HEK293 (cell line): ENCODE results near the gene OTOS.

ENCODE experiments used
- CTCF ChIA-PET: fragments of 350-600 bp; formaldehyde crosslinking; extraction: SDS; loops from one replicate; lab custom pipeline; 2021; ENCODE audit warnings: antibody characterized with exemption; lab: Yijun Ruan, JAX
- POLR2A ChIA-PET: fragments of 300-600 bp; formaldehyde crosslinking; extraction: SDS; loops from one replicate; lab custom pipeline; 2020; ENCODE audit warnings: antibody characterized with exemption, inconsistent platforms; lab: Yijun Ruan, JAX
- H3K27ac ChIP-seq: fragments of 200-500 bp; sonication (Bioruptor generic); 2 replicates; pipeline ENCODE4 v1.5.1; 2014; ENCODE audit warnings: low read depth, low read length, control low read depth, inconsistent platforms; ENCODE audit errors: extremely low read depth
- H3K36me3 ChIP-seq, 2 experiments: fragments of 200-500 bp in 1 of 2; sonication (Bioruptor generic) in 1 of 2; 1 replicate in 1 of 2; 2 replicates in 1 of 2; pipeline ENCODE4 v1.5.1; 2014 to 2017; ENCODE audit warnings: inconsistent platforms in 2 of 2, low read length in 2 of 2; ENCODE audit not compliant: control insufficient read depth in 2 of 2, insufficient read depth in 1 of 2
- H3K4me1 ChIP-seq: fragments of 200-500 bp; sonication (Bioruptor generic); 2 replicates; pipeline ENCODE4 v1.5.1; 2014; ENCODE audit warnings: mild to moderate bottlenecking, low read length, inconsistent platforms; ENCODE audit not compliant: control insufficient read depth, insufficient read depth
- H3K4me3 ChIP-seq: 2 replicates; pipeline ENCODE4 v1.5.1; 2011; ENCODE audit warnings: low read depth, mild to moderate bottlenecking, control low read depth, low read length, moderate library complexity
- H3K9me3 ChIP-seq: fragments of 200-500 bp; sonication (Bioruptor generic); 2 replicates; pipeline ENCODE4 v1.5.1; 2014; ENCODE audit warnings: low read depth, low read length, inconsistent platforms; ENCODE audit not compliant: control insufficient read depth, insufficient read depth
- EGR2 ChIP-seq: fragments of 450-650 bp; formaldehyde crosslinking; IDR thresholded peaks from 2 replicates; pipeline ENCODE4 v1.5.1; 2016; ENCODE audit warnings: low read depth, missing biosample characterization, missing genetic modification characterization
- FEZF1 ChIP-seq: fragments of 450-650 bp; formaldehyde crosslinking; IDR thresholded peaks from 2 replicates; pipeline ENCODE4 v1.5.1; 2016; ENCODE audit warnings: missing biosample characterization, missing genetic modification characterization
- KLF9 ChIP-seq: fragments of 450-650 bp; formaldehyde crosslinking; IDR thresholded peaks from 2 replicates; pipeline ENCODE4 v1.5.1; 2016; ENCODE audit warnings: missing biosample characterization, missing genetic modification characterization, low read depth
- OSR2 ChIP-seq: fragments of 450-650 bp; formaldehyde crosslinking; IDR thresholded peaks from 2 replicates; pipeline ENCODE4 v1.5.1; 2016; ENCODE audit warnings: missing biosample characterization, missing genetic modification characterization
- REPIN1 ChIP-seq: fragments of 450-650 bp; formaldehyde crosslinking; IDR thresholded peaks from 2 replicates; pipeline ENCODE4 v1.5.1; 2017; ENCODE audit warnings: missing biosample characterization, missing genetic modification characterization, low read depth
- SP7 ChIP-seq: fragments of 450-650 bp; formaldehyde crosslinking; IDR thresholded peaks from 2 replicates; pipeline ENCODE4 v1.5.1; 2016; ENCODE audit warnings: missing biosample characterization, missing genetic modification characterization
- ZBTB8A ChIP-seq: fragments of 450-650 bp; formaldehyde crosslinking; IDR thresholded peaks from 2 replicates; pipeline ENCODE4 v1.5.1; 2016; ENCODE audit warnings: missing biosample characterization, missing genetic modification characterization
- ZFHX2 ChIP-seq: fragments of 450-650 bp; formaldehyde crosslinking; conservative IDR thresholded peaks from 2 replicates; pipeline ENCODE4 v1.5.1; 2016; ENCODE audit warnings: missing biosample characterization, missing genetic modification characterization
- ZIC2 ChIP-seq: fragments of 450-650 bp; formaldehyde crosslinking; IDR thresholded peaks from 2 replicates; pipeline ENCODE4 v1.5.1; 2016; ENCODE audit warnings: missing biosample characterization, missing genetic modification characterization
- ZNF10 ChIP-seq: fragments of 450-650 bp; formaldehyde crosslinking; IDR thresholded peaks from 2 replicates; pipeline ENCODE4 v1.5.1; 2017; ENCODE audit warnings: missing biosample characterization, missing genetic modification characterization
- ZNF202 ChIP-seq: fragments of 450-650 bp; formaldehyde crosslinking; IDR thresholded peaks from 2 replicates; pipeline ENCODE4 v1.5.1; 2016; ENCODE audit warnings: missing biosample characterization, missing genetic modification characterization, borderline replicate concordance
- ZNF335 ChIP-seq: fragments of 450-650 bp; formaldehyde crosslinking; conservative IDR thresholded peaks from 2 replicates; pipeline ENCODE4 v1.5.1; 2016; ENCODE audit warnings: missing biosample characterization, missing genetic modification characterization
- ZNF473 ChIP-seq: fragments of 450-650 bp; formaldehyde crosslinking; IDR thresholded peaks from 2 replicates; pipeline ENCODE4 v1.5.1; 2017; ENCODE audit warnings: missing biosample characterization, missing genetic modification characterization
- ZNF48 ChIP-seq: fragments of 450-650 bp; formaldehyde crosslinking; IDR thresholded peaks from 2 replicates; pipeline ENCODE4 v1.5.1; 2016; ENCODE audit warnings: missing biosample characterization, missing genetic modification characterization
- ZNF558 ChIP-seq: fragments of 450-650 bp; formaldehyde crosslinking; IDR thresholded peaks from 2 replicates; pipeline ENCODE4 v1.5.1; 2016; ENCODE audit warnings: missing biosample characterization, missing genetic modification characterization
- ZSCAN23 ChIP-seq: fragments of 450-650 bp; formaldehyde crosslinking; IDR thresholded peaks from 2 replicates; pipeline ENCODE4 v1.5.1; 2016; ENCODE audit warnings: missing biosample characterization, missing genetic modification characterization
- TF ChIP-seq, protein P1 (sequence below): fragments of 450-650 bp; formaldehyde crosslinking; IDR thresholded peaks from 2 replicates; pipeline ENCODE4 v1.5.1; 2016; ENCODE audit warnings: missing biosample characterization, missing genetic modification characterization, borderline replicate concordance
- TF ChIP-seq, protein P2 (sequence below): fragments of 450-650 bp; formaldehyde crosslinking; IDR thresholded peaks from 2 replicates; pipeline ENCODE4 v1.5.1; 2016; ENCODE audit warnings: missing biosample characterization, missing genetic modification characterization

OTOS gene

DNA sequence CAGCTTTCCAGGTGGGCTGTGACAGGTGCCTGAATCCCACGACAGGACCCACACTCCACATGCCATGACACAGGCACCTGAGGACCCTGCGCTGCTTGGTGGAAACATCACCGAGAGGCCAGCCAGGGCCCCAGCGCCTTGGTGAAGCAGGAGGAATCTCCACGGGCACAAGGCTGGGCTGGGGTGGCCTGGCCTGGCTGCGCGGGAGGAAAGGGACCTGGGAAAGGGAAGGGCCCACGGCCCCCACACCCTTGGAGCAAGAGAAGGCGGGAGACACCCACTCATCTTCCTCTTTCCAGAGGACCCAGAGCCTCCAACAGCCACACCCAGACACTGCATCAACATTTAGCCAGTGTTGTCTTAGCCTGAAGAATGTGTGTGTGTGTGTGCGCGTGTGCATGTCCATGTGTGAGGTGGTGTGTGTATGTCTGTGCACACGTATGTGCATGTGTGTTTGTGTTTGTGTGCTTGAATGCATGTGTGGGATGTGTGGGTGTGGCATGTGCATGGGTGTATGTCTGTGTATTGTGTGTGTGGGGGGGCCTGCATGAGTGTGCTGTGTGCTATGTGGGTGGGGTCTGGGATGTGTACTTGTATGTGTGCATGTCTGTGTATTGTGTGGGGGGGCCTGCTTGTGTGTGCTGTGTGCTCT is 6.3 kb upstream of the OTOS start:
- CTCF ChIA-PET = interaction anchor here (0.9 to 5.3 kb wide), 3 partner anchors 84 to 155 kb away, joined by 3 to 123 read pairs (median 3); no protein-coding TSS in a partner anchor
- H3K27ac ChIP-seq = no peak overlapping the region
- TF ChIP-seq SP7 (tag by site-specific recombination) (no peak), EGR2 (tag by site-specific recombination) (peak; percentile 92), ZNF335 (tag by site-specific recombination) (peak; percentile 39; the same call in 1 of the 2 replicates), ZFHX2 (tag by site-specific recombination) (peak; percentile 92), KLF9 (tag by site-specific recombination) (peak; percentile 41; the same call in 1 of the 2 replicates), ZBTB8A (tag by site-specific recombination) (no peak)
- POLR2A ChIA-PET = no interaction called here
- H3K9me3 ChIP-seq = no peaks in the 10 kb centered on the region
- H3K4me1 ChIP-seq = no peaks in the 10 kb centered on the region
- H3K36me3 ChIP-seq = no peaks in the 10 kb centered on the region
- no peak overlapping the region for H3K4me3 ChIP-seq

DNA sequence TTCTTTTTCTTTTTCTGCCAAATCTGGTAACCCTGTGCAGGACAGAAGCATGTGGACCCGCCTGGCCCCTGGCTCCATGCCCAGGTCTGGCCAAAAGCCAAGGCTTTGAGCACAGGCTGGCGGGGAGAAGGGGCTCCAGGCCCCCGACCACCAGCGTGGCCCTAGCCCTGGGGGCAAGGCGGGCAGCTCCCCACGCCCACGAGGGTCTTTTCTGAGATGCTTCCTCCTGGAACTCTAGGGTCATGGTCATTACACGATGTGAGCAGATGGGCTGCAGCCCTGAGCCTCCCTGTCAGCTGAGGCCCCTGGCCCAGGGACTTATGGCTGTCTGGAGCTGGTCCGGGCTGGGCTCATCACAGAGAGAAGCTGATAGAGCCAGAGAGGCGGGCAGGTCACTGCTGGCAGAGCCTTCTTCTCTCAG is 5.7 kb upstream of the OTOS start:
- no peaks in the 10 kb centered on the region for H3K9me3 ChIP-seq
- ChIA-PET POLR2A (no interaction called here), CTCF (interaction anchor here (0.8 to 5.3 kb wide), 6 partner anchors 76 to 322 kb away, joined by 3 to 123 read pairs (median 4); no protein-coding TSS in a partner anchor)
- no peaks in the 10 kb centered on the region for H3K4me1 ChIP-seq
- no peak overlapping the region for H3K27ac ChIP-seq
- H3K36me3 ChIP-seq = no peaks in the 10 kb centered on the region
- TF ChIP-seq ZNF473 (tag by site-specific recombination) (no peak), ZNF202 (tag by site-specific recombination) (no peak), ZIC2 (tag by site-specific recombination) (no peak), REPIN1 (tag by site-specific recombination) (no peak), ZNF10 (tag by site-specific recombination) (no peak), ZNF558 (no peak), ZNF48 (tag by site-specific recombination) (no peak), ZSCAN23 (tag by site-specific recombination) (no peak), OSR2 (tag by site-specific recombination) (no peak), FEZF1 (tag by site-specific recombination) (no peak)
- TF ChIP-seq, protein P1, sequence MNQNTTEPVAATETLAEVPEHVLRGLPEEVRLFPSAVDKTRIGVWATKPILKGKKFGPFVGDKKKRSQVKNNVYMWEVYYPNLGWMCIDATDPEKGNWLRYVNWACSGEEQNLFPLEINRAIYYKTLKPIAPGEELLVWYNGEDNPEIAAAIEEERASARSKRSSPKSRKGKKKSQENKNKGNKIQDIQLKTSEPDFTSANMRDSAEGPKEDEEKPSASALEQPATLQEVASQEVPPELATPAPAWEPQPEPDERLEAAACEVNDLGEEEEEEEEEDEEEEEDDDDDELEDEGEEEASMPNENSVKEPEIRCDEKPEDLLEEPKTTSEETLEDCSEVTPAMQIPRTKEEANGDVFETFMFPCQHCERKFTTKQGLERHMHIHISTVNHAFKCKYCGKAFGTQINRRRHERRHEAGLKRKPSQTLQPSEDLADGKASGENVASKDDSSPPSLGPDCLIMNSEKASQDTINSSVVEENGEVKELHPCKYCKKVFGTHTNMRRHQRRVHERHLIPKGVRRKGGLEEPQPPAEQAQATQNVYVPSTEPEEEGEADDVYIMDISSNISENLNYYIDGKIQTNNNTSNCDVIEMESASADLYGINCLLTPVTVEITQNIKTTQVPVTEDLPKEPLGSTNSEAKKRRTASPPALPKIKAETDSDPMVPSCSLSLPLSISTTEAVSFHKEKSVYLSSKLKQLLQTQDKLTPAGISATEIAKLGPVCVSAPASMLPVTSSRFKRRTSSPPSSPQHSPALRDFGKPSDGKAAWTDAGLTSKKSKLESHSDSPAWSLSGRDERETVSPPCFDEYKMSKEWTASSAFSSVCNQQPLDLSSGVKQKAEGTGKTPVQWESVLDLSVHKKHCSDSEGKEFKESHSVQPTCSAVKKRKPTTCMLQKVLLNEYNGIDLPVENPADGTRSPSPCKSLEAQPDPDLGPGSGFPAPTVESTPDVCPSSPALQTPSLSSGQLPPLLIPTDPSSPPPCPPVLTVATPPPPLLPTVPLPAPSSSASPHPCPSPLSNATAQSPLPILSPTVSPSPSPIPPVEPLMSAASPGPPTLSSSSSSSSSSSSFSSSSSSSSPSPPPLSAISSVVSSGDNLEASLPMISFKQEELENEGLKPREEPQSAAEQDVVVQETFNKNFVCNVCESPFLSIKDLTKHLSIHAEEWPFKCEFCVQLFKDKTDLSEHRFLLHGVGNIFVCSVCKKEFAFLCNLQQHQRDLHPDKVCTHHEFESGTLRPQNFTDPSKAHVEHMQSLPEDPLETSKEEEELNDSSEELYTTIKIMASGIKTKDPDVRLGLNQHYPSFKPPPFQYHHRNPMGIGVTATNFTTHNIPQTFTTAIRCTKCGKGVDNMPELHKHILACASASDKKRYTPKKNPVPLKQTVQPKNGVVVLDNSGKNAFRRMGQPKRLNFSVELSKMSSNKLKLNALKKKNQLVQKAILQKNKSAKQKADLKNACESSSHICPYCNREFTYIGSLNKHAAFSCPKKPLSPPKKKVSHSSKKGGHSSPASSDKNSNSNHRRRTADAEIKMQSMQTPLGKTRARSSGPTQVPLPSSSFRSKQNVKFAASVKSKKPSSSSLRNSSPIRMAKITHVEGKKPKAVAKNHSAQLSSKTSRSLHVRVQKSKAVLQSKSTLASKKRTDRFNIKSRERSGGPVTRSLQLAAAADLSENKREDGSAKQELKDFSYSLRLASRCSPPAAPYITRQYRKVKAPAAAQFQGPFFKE (tag by site-specific recombination) = no peak
- TF ChIP-seq, protein P2, sequence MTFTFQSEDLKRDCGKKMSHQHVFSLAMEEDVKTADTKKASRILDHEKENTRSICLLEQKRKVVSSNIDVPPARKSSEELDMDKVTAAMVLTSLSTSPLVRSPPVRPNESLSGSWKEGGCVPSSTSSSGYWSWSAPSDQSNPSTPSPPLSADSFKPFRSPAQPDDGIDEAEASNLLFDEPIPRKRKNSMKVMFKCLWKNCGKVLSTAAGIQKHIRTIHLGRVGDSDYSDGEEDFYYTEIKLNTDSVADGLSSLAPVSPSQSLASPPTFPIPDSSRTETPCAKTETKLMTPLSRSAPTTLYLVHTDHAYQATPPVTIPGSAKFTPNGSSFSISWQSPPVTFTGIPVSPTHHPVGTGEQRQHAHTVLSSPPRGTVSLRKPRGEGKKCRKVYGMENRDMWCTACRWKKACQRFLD = no peak
- H3K4me3 ChIP-seq = no peak overlapping the region
